H1 (cell line): ENCODE data around the gene IGSF9. TPM values are rescaled to one million over a fixed set of nuclear protein-coding genes. Genes with fewer than 3 reads are reported as not detected.

Source experiments
- RFX5 ChIP-seq: IDR thresholded peaks from 2 replicates; pipeline ENCODE4 v1.6.1; 2011; ENCODE audit warnings: low read depth, low read length, improper control_type of control experiment, borderline replicate concordance
- SIRT6 ChIP-seq: IDR thresholded peaks from one replicate; pipeline ENCODE4 v1.7.1; 2012; ENCODE audit warnings: low read length, inconsistent platforms
- polyA plus RNA-seq, 7 experiments: library from polyadenylated mRNA; depleted of rRNA in 3 of 7; stranded (reverse) in 5 of 7; unstranded in 2 of 7; fragments of >200 nt in 5 of 7; fragments of 200-250 nt in 2 of 7; gene quantifications; 1 replicate in 5 of 7; 2 replicates in 1 of 7; 4 replicates in 1 of 7; pipeline versions ENCODE4 v1.2.1 to v1.2.3, GENCODE V29; 2011 to 2013; ENCODE audit warnings: missing spikeins in 2 of 7, mixed read lengths in 2 of 7
- total RNA-seq: library from RNA; stranded (reverse); fragmentation: NEBNext Ultra II Directional; extraction: Animal tissue kit (Norgen Biotek cat#: 25700); gene quantifications from 2 replicates; pipeline ENCODE4 v1.2.1, GENCODE V29; 2021
- TF ChIP-seq, protein P1 (sequence below): IDR thresholded peaks from 2 replicates; pipeline ENCODE4 v1.6.1; 2011; ENCODE audit warnings: low read depth, mild to moderate bottlenecking, low read length; ENCODE audit not compliant: insufficient read depth

Gene IGSF9
- total and polyA plus RNA-seq, 2 of the 8 experiments (the other 6 are each of a cell fraction or from before 2014, with no cell fraction given), result 10.9 to 28.1 TPM

DNA sequence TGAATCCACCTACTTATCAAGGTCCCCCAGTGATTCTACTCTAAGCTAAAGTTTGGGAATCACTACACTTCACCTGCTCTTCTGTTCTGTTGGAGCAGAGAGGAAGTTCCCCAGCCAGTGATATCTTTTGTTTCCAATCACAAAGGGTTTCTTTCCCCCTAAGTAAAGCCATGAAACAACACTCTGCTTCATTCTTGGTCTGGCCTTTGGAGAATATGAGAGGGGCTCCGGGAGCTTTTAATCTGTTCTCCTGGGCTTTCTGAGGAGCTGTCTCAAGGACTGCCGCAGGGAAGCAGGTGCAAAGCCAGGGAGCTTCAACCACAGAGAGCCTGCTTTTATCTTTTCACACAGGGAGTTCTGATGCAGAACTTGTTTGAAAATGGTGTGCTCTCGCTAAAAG is 18.7 kb upstream of the IGSF9 start (continued):
- TF ChIP-seq SIRT6, result no peak
- TF ChIP-seq RFX5, result no peak
- TF ChIP-seq, protein P1, sequence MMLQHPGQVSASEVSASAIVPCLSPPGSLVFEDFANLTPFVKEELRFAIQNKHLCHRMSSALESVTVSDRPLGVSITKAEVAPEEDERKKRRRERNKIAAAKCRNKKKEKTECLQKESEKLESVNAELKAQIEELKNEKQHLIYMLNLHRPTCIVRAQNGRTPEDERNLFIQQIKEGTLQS, result no peak
